Naive B cell (primary cell): Measurements from ENCODE around the gene EPSTI1. TPM values are rescaled to one million over a fixed set of nuclear protein-coding genes. Genes with fewer than 3 reads are reported as not detected.

Experiments used
- ATAC-seq, 2 donors: fragments of 150-1000 bp; cut with Tn5 transposase; 2 replicates each; pipeline ENCODE4 v1.10.0; 2021; ENCODE audit warnings: low read depth in 2 of 2, mild to moderate bottlenecking in 2 of 2, moderate library complexity in 2 of 2
- DNase-seq: peaks from one replicate; pipeline ENCODE4 v3.0.0; 2022
- H3K27ac Mint-ChIP-seq, 6 donors: one replicate each; pipeline ENCODE4 v1.8.0; 2020 to 2022; ENCODE audit warnings: mild to moderate bottlenecking in 6 of 6, mixed read lengths in 6 of 6, moderate library complexity in 5 of 6, inconsistent platforms in 2 of 6
- H3K27me3 Mint-ChIP-seq, 3 donors: one replicate each; pipeline ENCODE4 v1.8.0; 2021 to 2022; ENCODE audit warnings: mixed read lengths in 3 of 3, mild to moderate bottlenecking in 1 of 3
- H3K36me3 Mint-ChIP-seq, 2 donors: one replicate each; pipeline ENCODE4 v1.8.0; 2020 to 2022; ENCODE audit warnings: mixed read lengths in 2 of 2, inconsistent platforms in 1 of 2, mild to moderate bottlenecking in 1 of 2
- H3K4me1 Mint-ChIP-seq, 3 donors: one replicate each; pipeline ENCODE4 v1.8.0; 2020 to 2022; ENCODE audit warnings: mixed read lengths in 3 of 3, inconsistent platforms in 1 of 3, mild to moderate bottlenecking in 1 of 3, moderate library complexity in 1 of 3
- H3K4me3 Mint-ChIP-seq, 8 donors: one replicate each; pipeline ENCODE4 v1.8.0; 2020 to 2022; ENCODE audit warnings: mild to moderate bottlenecking in 8 of 8, mixed read lengths in 8 of 8, moderate library complexity in 8 of 8, inconsistent platforms in 2 of 8
- H3K9me3 Mint-ChIP-seq, 7 donors: one replicate each; pipeline ENCODE4 v1.8.0; 2020 to 2022; ENCODE audit warnings: mixed read lengths in 7 of 7, mild to moderate bottlenecking in 5 of 7, inconsistent platforms in 2 of 7, moderate library complexity in 1 of 7
- polyA plus RNA-seq, 6 donors: library from polyadenylated mRNA; unstranded; fragments of 300-500 nt; fragmentation: Illumina TruSeq; gene quantifications; one replicate each; pipeline ENCODE4 v1.2.3, GENCODE V29; 2021; ENCODE audit warnings: low read depth in 6 of 6

Gene EPSTI1
- polyA plus RNA-seq, 6 donors from 2014 or later: 13.5 to 58.6 (median 26.4) TPM

DNA sequence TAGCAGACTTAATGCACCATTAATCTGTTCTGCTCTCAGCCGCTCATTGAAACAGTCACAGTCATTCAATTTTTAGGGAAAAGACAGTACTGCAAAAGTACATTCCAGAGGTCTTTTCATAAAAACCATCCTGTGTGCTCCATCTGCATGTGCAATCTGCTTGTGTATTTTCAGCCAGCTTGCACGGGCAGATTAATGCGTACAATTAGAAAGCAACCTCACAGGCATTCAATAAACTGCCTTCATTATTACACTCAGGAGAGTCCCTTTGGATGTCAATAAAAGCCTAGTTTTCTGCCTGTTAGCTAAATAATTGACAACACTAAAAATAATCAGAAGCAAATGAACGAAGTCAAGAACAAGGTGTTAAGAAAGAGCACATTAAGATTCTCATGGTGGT, 41.9 kb downstream of the EPSTI1 start:
- no peak overlapping the region for H3K27ac Mint-ChIP-seq

GRCh38 chr13:42947925-42948324, 44.1 kb downstream of the EPSTI1 start:
- H3K4me1 Mint-ChIP-seq: peaks cover 0 to 3% (median 0%) of the 10 kb centered on the region in 3 donors

More for the DNA sequence above, 41.9 kb downstream of the EPSTI1 start:
- ATAC-seq (no peak), DNase-seq (no peak)
- no peaks in the 10 kb centered on the region for H3K4me1 Mint-ChIP-seq
- H3K9me3 Mint-ChIP-seq: peaks cover 0 to 6% (median 1%) of the 10 kb centered on the region in 7 donors
- H3K27me3 Mint-ChIP-seq: no peaks in the 10 kb centered on the region
- H3K4me3 Mint-ChIP-seq: no peak overlapping the region
- peaks cover 57 to 79% of the 10 kb centered on the region in 2 donors for H3K36me3 Mint-ChIP-seq

GRCh38 chr13:42946927-42947326, 45.1 kb downstream of the EPSTI1 start:
- no peak for ATAC-seq
- no peak for DNase-seq
- Mint-ChIP-seq H3K4me3 (no peak overlapping the region), H3K36me3 (peaks cover 46 to 75% of the 10 kb centered on the region in 2 donors), H3K27ac (peak overlapping the region in 1 of 6 donors; percentile 35), H3K9me3 (peaks cover 2 to 9% (median 5%) of the 10 kb centered on the region in 7 donors), H3K4me1 (peaks cover 0 to 3% (median 0%) of the 10 kb centered on the region in 3 donors), H3K27me3 (no peaks in the 10 kb centered on the region)

More at GRCh38 chr13:42947925-42948324, 44.1 kb downstream of the EPSTI1 start:
- ATAC-seq (no peak), DNase-seq (no peak)
- Mint-ChIP-seq H3K36me3 (peaks cover 56 to 83% of the 10 kb centered on the region in 2 donors), H3K4me3 (no peak overlapping the region), H3K9me3 (peaks cover 3 to 9% (median 6%) of the 10 kb centered on the region in 7 donors), H3K27me3 (no peaks in the 10 kb centered on the region), H3K27ac (peak overlapping the region in 1 of 6 donors; percentile 76)

DNA sequence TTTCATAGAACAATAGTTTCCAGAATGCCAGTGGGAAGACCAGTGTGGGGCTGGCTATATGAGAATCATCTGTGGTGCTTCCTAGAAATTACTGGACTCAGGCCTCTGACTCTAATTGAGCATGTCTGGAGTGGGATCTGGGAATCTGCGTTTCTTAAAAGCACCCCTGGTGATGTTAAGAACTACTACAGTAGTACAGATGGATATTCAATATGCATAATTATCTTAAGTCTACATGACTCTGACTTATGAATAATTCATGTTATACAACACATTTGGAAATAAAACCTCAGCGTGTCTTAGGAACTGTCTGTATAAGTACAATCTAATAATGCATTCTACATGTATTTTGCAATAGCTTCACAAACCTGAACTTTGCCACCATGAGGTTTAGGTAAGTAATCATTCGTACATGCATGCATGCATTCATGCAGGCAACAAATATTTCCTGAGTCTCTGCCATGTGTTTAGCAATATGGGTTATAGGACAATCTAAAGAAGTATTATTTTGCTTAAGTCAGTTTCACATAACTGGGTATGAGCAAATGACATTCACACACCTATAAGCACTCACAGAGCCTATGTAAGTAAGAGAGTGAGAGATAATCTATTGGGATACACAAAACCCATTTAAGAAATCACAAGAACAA, 62.0 kb downstream of the EPSTI1 start:
- DNase-seq (no peak), ATAC-seq (no peak)
- peaks cover 0 to 2% (median 0%) of the 10 kb centered on the region in 7 donors for H3K9me3 Mint-ChIP-seq
- H3K27ac Mint-ChIP-seq: no peak overlapping the region
- peaks cover 48 to 54% of the 10 kb centered on the region in 2 donors for H3K36me3 Mint-ChIP-seq
- H3K4me1 Mint-ChIP-seq: peaks cover 0 to 15% (median 2%) of the 10 kb centered on the region in 3 donors
- no peak overlapping the region for H3K4me3 Mint-ChIP-seq
- H3K27me3 Mint-ChIP-seq: no peaks in the 10 kb centered on the region

GRCh38 chr13:42926555-42926954, 65.5 kb downstream of the EPSTI1 start:
- Mint-ChIP-seq H3K27ac (no peak overlapping the region), H3K36me3 (peaks cover 54 to 59% of the 10 kb centered on the region in 2 donors), H3K4me3 (no peak overlapping the region), H3K4me1 (peaks cover 0 to 5% (median 2%) of the 10 kb centered on the region in 3 donors), H3K27me3 (no peaks in the 10 kb centered on the region), H3K9me3 (peaks cover 0 to 3% (median 0%) of the 10 kb centered on the region in 7 donors)
- ATAC-seq (no peak), DNase-seq (no peak)

- ATAC-seq (no peak), DNase-seq (no peak)
- Mint-ChIP-seq H3K27me3 (no peaks in the 10 kb centered on the region), H3K36me3 (peaks cover 60 to 64% of the 10 kb centered on the region in 2 donors), H3K4me1 (peaks cover 0 to 9% (median 2%) of the 10 kb centered on the region in 3 donors), H3K4me3 (no peak overlapping the region), H3K27ac (no peak overlapping the region), H3K9me3 (peaks cover 0 to 3% (median 0%) of the 10 kb centered on the region in 7 donors)
Observed at GRCh38 chr13:42926043-42926442, 66.0 kb downstream of the EPSTI1 start.

DNA sequence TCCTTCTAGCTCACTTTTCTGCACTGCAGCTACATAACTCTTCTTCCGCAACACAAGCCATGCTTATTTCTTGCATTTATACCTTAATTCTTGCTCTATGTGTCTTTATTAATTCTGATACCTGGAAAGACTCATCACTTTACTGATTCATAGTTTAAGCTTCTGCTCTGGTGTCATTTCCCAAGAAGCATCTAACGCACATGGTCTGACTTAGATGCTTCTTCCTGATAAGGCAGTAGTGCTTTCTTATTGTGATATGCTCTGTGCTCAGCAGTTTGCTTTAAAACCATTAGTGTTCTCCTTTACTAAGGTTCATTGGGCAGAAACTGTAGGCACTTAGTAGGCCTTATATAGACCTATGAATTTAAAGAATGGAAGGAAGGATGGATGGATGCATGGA, 66.4 kb downstream of the EPSTI1 start:
- no peak for ATAC-seq
- Mint-ChIP-seq H3K4me1 (peaks cover 0 to 9% (median 2%) of the 10 kb centered on the region in 3 donors), H3K9me3 (peaks cover 0 to 3% (median 0%) of the 10 kb centered on the region in 7 donors), H3K4me3 (no peak overlapping the region), H3K36me3 (peaks cover 63 to 68% of the 10 kb centered on the region in 2 donors), H3K27ac (no peak overlapping the region), H3K27me3 (no peaks in the 10 kb centered on the region)
- no peak for DNase-seq

DNA sequence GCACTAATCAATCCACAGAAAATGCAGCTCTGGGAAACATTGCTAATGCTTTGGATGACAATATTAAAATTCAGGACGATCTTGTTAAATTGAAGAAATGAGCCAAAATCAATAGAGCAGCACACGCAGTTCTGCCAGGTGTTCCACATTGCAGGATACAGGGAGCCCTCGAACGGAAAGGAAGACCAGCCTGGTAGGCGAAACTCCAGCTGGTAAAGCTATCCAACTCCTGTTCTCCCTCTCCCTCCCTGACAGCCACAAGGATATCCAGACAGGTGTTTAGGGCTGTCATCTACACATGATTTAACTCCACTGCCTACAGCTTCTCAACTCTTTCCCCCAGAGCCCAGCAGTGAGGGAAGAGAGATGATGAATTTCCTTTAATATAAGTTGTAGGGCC, 67.7 kb downstream of the EPSTI1 start:
- peaks cover 69 to 77% of the 10 kb centered on the region in 2 donors for H3K36me3 Mint-ChIP-seq
- H3K4me1 Mint-ChIP-seq: peaks cover 0 to 13% (median 2%) of the 10 kb centered on the region in 3 donors
- ATAC-seq: no peak
- no peak for DNase-seq
- H3K4me3 Mint-ChIP-seq: no peak overlapping the region
- peak overlapping the region in 1 of 6 donors; percentile 54 for H3K27ac Mint-ChIP-seq
- no peaks in the 10 kb centered on the region for H3K27me3 Mint-ChIP-seq
- H3K9me3 Mint-ChIP-seq: peaks cover 0 to 3% (median 0%) of the 10 kb centered on the region in 7 donors

- Mint-ChIP-seq H3K27me3 (no peaks in the 10 kb centered on the region), H3K27ac (no peak overlapping the region), H3K4me3 (no peak overlapping the region), H3K4me1 (no peaks in the 10 kb centered on the region), H3K9me3 (no peaks in the 10 kb centered on the region), H3K36me3 (peaks cover 20 to 48% of the 10 kb centered on the region in 2 donors)
- DNase-seq (no peak), ATAC-seq (no peak)
Observed at GRCh38 chr13:42907745-42908144, 84.3 kb downstream of the EPSTI1 start.

DNA sequence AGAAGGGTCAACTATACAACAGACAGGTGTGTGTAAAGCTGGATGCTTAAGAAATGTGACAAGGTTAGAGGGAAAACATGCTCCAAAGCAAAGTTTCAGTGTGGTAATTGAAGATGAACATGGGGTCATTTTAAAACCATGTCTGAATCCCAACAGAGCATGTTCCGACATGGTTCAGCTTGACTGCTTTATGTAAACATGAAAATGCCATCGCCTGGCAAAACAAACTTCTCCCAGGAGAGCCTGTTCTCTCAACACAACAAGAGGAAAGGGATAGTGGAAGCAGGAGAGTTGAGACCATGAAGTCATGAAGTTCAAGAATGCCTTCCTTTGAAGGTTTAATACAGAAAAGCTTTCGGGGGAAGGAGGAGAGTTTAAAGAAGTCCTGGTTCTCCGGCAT, 85.8 kb downstream of the EPSTI1 start:
- Mint-ChIP-seq H3K4me3 (no peak overlapping the region), H3K27ac (no peak overlapping the region), H3K9me3 (no peaks in the 10 kb centered on the region), H3K27me3 (no peaks in the 10 kb centered on the region), H3K36me3 (peaks cover 20 to 37% of the 10 kb centered on the region in 2 donors), H3K4me1 (no peaks in the 10 kb centered on the region)
- no peak for DNase-seq
- ATAC-seq: no peak

- Mint-ChIP-seq H3K9me3 (no peaks in the 10 kb centered on the region), H3K4me1 (no peaks in the 10 kb centered on the region), H3K27ac (peak overlapping the region in 1 of 6 donors; percentile 38), H3K27me3 (no peaks in the 10 kb centered on the region), H3K36me3 (peaks cover 20 to 38% of the 10 kb centered on the region in 2 donors), H3K4me3 (no peak overlapping the region)
- no peak for ATAC-seq
- DNase-seq: no peak
Observed at GRCh38 chr13:42905579-42905978, 86.5 kb downstream of the EPSTI1 start.

- H3K4me1 Mint-ChIP-seq: no peaks in the 10 kb centered on the region
- H3K4me3 Mint-ChIP-seq: no peak overlapping the region
- H3K27ac Mint-ChIP-seq: no peak overlapping the region
- DNase-seq: no peak
- no peaks in the 10 kb centered on the region for H3K27me3 Mint-ChIP-seq
- no peaks in the 10 kb centered on the region for H3K9me3 Mint-ChIP-seq
- peaks cover 30 to 53% of the 10 kb centered on the region in 2 donors for H3K36me3 Mint-ChIP-seq
- no peak for ATAC-seq
Observed at GRCh38 chr13:42899266-42899665, 92.8 kb downstream of the EPSTI1 start.

DNA sequence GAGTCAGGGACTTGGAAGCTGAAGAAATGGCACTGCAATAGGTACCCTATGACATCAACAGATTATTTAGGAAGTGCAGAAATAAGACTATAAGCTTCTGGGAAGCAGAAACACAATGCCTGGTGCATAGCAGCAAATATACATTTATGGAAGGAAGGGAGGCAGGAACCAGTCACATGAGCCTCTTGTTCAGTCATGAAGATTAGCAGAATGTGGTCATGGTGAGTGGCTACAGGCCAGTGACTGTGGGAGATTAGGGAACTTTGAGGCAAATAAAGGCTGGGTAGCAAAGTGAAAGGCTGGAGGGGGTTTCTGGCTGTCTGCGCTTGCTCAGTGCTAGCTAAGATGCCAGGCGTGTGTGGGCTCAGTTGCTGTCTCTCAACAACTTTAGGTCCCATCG, 96.3 kb downstream of the EPSTI1 start:
- no peaks in the 10 kb centered on the region for H3K9me3 Mint-ChIP-seq
- H3K27me3 Mint-ChIP-seq: no peaks in the 10 kb centered on the region
- DNase-seq (no peak), ATAC-seq (no peak)
- no peak overlapping the region for H3K27ac Mint-ChIP-seq
- no peak overlapping the region for H3K4me3 Mint-ChIP-seq
- H3K4me1 Mint-ChIP-seq: no peaks in the 10 kb centered on the region
- peaks cover 22 to 41% of the 10 kb centered on the region in 2 donors for H3K36me3 Mint-ChIP-seq

- H3K27me3 Mint-ChIP-seq: no peaks in the 10 kb centered on the region
- H3K36me3 Mint-ChIP-seq: peaks cover 22 to 36% of the 10 kb centered on the region in 2 donors
- no peak overlapping the region for H3K4me3 Mint-ChIP-seq
- no peak overlapping the region for H3K27ac Mint-ChIP-seq
- no peaks in the 10 kb centered on the region for H3K9me3 Mint-ChIP-seq
- ATAC-seq (no peak), DNase-seq (no peak)
- no peaks in the 10 kb centered on the region for H3K4me1 Mint-ChIP-seq
Observed at GRCh38 chr13:42894765-42895243, 97.2 kb downstream of the EPSTI1 start.
